ENCODE results near the gene SOD1.

The SOD1 gene

GRCh38 chr21:31659536-31660258 is at the start of gene SOD1:
TSS of gene SOD1 (plus strand) at chr21:31659693. CDS start at chr21:31659770, 77 bp downstream.
- no peak for TF ChIP-seq CTCF (conservative IDR thresholded peaks at IDR 0.05; ENCODE audit: low read depth, low read length)

GRCh38 chr21:31611445-31611844 is 48.0 kb upstream of the SOD1 start:
- H4K20me1 ChIP-seq (ENCODE audit: insufficient read depth) = no peaks in the 10 kb centered on the region
- H3K79me2 ChIP-seq (ENCODE audit: insufficient read depth, low read depth) = no peaks in the 10 kb centered on the region
- H3K4me2 ChIP-seq = no peak overlapping the region
- H3K4me3 ChIP-seq (IDR thresholded peaks at IDR 0.05; ENCODE audit: insufficient read depth, low read depth, low read length) = no peak overlapping the region
- no peak for TF ChIP-seq CTCF (conservative IDR thresholded peaks at IDR 0.05; ENCODE audit: low read depth, low read length)
- no peak overlapping the region for H2AFZ ChIP-seq (ENCODE audit: low read depth)
- H3K9ac ChIP-seq = no peak overlapping the region
- H3K4me1 ChIP-seq (ENCODE audit: low read depth, poor library complexity, severe bottlenecking) = no peaks in the 10 kb centered on the region
- no peaks in the 10 kb centered on the region for H3K36me3 ChIP-seq (ENCODE audit: insufficient read depth)
- H3K27ac ChIP-seq = no peak overlapping the region
- no peaks in the 10 kb centered on the region for H3K27me3 ChIP-seq (ENCODE audit: insufficient read depth, low read depth)

More at GRCh38 chr21:31659536-31660258, at the start of gene SOD1:
- no peaks in the 10 kb centered on the region for H3K27me3 ChIP-seq (ENCODE audit: insufficient read depth, low read depth)
- peaks cover 48% of the 10 kb centered on the region for H3K79me2 ChIP-seq (ENCODE audit: insufficient read depth, low read depth)
- H2AFZ ChIP-seq (ENCODE audit: low read depth) = peak within 1 kb of the TSS; percentile 80
- no peak within 1 kb of the TSS for H3K4me3 ChIP-seq (IDR thresholded peaks at IDR 0.05; ENCODE audit: insufficient read depth, low read depth, low read length)
- H3K36me3 ChIP-seq (ENCODE audit: insufficient read depth) = peaks cover 10% of the 10 kb centered on the region; the same call in 1 of the 2 replicates
- H3K27ac ChIP-seq = peak within 1 kb of the TSS; percentile 63
- H4K20me1 ChIP-seq (ENCODE audit: insufficient read depth) = peaks cover 26% of the 10 kb centered on the region
- H3K4me2 ChIP-seq = peak within 1 kb of the TSS; percentile 91
- peak within 1 kb of the TSS; percentile 85 for H3K9ac ChIP-seq
- peaks cover 39% of the 10 kb centered on the region for H3K4me1 ChIP-seq (ENCODE audit: low read depth, poor library complexity, severe bottlenecking)

- no peak overlapping the region for H3K4me3 ChIP-seq (IDR thresholded peaks at IDR 0.05; ENCODE audit: insufficient read depth, low read depth, low read length)
- no peak overlapping the region for H3K4me2 ChIP-seq
- no peaks in the 10 kb centered on the region for H3K27me3 ChIP-seq (ENCODE audit: insufficient read depth, low read depth)
- H3K79me2 ChIP-seq (ENCODE audit: insufficient read depth, low read depth) = no peaks in the 10 kb centered on the region
- no peaks in the 10 kb centered on the region for H3K4me1 ChIP-seq (ENCODE audit: low read depth, poor library complexity, severe bottlenecking)
- no peak overlapping the region for H3K9ac ChIP-seq
- H3K27ac ChIP-seq = no peak overlapping the region
- H3K36me3 ChIP-seq (ENCODE audit: insufficient read depth) = no peaks in the 10 kb centered on the region
- TF ChIP-seq CTCF (conservative IDR thresholded peaks at IDR 0.05; ENCODE audit: low read depth, low read length) = no peak
- H4K20me1 ChIP-seq (ENCODE audit: insufficient read depth) = no peaks in the 10 kb centered on the region
- no peak overlapping the region for H2AFZ ChIP-seq (ENCODE audit: low read depth)
Observed at GRCh38 chr21:31612894-31613785, 46.4 kb upstream of the SOD1 start.

- H3K9ac ChIP-seq = no peak overlapping the region
- no peaks in the 10 kb centered on the region for H3K27me3 ChIP-seq (ENCODE audit: insufficient read depth, low read depth)
- H3K4me3 ChIP-seq (IDR thresholded peaks at IDR 0.05; ENCODE audit: insufficient read depth, low read depth, low read length) = no peak overlapping the region
- H4K20me1 ChIP-seq (ENCODE audit: insufficient read depth) = no peaks in the 10 kb centered on the region
- no peak overlapping the region for H2AFZ ChIP-seq (ENCODE audit: low read depth)
- H3K79me2 ChIP-seq (ENCODE audit: insufficient read depth, low read depth) = no peaks in the 10 kb centered on the region
- H3K27ac ChIP-seq = no peak overlapping the region
- no peaks in the 10 kb centered on the region for H3K36me3 ChIP-seq (ENCODE audit: insufficient read depth)
- H3K4me2 ChIP-seq = no peak overlapping the region
- TF ChIP-seq CTCF (conservative IDR thresholded peaks at IDR 0.05; ENCODE audit: low read depth, low read length) = no peak
- no peaks in the 10 kb centered on the region for H3K4me1 ChIP-seq (ENCODE audit: low read depth, poor library complexity, severe bottlenecking)
Observed at GRCh38 chr21:31614705-31615104, 44.8 kb upstream of the SOD1 start.
